ENCODE results near the gene ATP1B3. TPM values are rescaled to one million over a fixed set of nuclear protein-coding genes. Genes with fewer than 3 reads are reported as not detected.

ATP1B3 gene
- polyA plus RNA-seq, 1 donor from 2014 or later: 131 TPM

GRCh38 chr3:141839389-141839788 lies 37.1 kb upstream of the ATP1B3 start:
- H3K9ac ChIP-seq (ENCODE audit: low read length): no peak overlapping the region
- H2AFZ ChIP-seq (ENCODE audit: low read depth, low read length): no peak overlapping the region
- H3K4me3 ChIP-seq (ENCODE audit: low read length): no peak overlapping the region
- no peaks in the 10 kb centered on the region for H3K9me2 ChIP-seq (ENCODE audit: insufficient read depth, low read length)
- no peak overlapping the region for H3K4me2 ChIP-seq (ENCODE audit: low read length)
- H3K9me3 ChIP-seq (ENCODE audit: low read length): no peaks in the 10 kb centered on the region
- no peaks in the 10 kb centered on the region for H4K20me1 ChIP-seq (ENCODE audit: insufficient read depth)
- H3K79me2 ChIP-seq (replicated peaks; ENCODE audit: insufficient read depth, low read length): no peaks in the 10 kb centered on the region
- no peaks in the 10 kb centered on the region for H3K27me3 ChIP-seq (ENCODE audit: insufficient read depth, low read depth, low read length)
- H3K27ac ChIP-seq (ENCODE audit: low read length): no peak overlapping the region
- H3K36me3 ChIP-seq (ENCODE audit: insufficient read depth, low read length): no peaks in the 10 kb centered on the region
- TF ChIP-seq EP300 (conservative IDR thresholded peaks at IDR 0.05; ENCODE audit: poor library complexity, severe bottlenecking): no peak
- no peak for TF ChIP-seq TAF1 (IDR thresholded peaks at IDR 0.05; ENCODE audit: low read depth)
- TF ChIP-seq MXI1 (conservative IDR thresholded peaks at IDR 0.05; ENCODE audit: poor library complexity, severe bottlenecking): no peak
- TF ChIP-seq, protein P1, sequence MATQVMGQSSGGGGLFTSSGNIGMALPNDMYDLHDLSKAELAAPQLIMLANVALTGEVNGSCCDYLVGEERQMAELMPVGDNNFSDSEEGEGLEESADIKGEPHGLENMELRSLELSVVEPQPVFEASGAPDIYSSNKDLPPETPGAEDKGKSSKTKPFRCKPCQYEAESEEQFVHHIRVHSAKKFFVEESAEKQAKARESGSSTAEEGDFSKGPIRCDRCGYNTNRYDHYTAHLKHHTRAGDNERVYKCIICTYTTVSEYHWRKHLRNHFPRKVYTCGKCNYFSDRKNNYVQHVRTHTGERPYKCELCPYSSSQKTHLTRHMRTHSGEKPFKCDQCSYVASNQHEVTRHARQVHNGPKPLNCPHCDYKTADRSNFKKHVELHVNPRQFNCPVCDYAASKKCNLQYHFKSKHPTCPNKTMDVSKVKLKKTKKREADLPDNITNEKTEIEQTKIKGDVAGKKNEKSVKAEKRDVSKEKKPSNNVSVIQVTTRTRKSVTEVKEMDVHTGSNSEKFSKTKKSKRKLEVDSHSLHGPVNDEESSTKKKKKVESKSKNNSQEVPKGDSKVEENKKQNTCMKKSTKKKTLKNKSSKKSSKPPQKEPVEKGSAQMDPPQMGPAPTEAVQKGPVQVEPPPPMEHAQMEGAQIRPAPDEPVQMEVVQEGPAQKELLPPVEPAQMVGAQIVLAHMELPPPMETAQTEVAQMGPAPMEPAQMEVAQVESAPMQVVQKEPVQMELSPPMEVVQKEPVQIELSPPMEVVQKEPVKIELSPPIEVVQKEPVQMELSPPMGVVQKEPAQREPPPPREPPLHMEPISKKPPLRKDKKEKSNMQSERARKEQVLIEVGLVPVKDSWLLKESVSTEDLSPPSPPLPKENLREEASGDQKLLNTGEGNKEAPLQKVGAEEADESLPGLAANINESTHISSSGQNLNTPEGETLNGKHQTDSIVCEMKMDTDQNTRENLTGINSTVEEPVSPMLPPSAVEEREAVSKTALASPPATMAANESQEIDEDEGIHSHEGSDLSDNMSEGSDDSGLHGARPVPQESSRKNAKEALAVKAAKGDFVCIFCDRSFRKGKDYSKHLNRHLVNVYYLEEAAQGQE (IDR thresholded peaks at IDR 0.05; ENCODE audit: borderline replicate concordance): no peak
- no peaks in the 10 kb centered on the region for H3F3A ChIP-seq (ENCODE audit: insufficient read depth, low read length, poor library complexity, severe bottlenecking)

DNA sequence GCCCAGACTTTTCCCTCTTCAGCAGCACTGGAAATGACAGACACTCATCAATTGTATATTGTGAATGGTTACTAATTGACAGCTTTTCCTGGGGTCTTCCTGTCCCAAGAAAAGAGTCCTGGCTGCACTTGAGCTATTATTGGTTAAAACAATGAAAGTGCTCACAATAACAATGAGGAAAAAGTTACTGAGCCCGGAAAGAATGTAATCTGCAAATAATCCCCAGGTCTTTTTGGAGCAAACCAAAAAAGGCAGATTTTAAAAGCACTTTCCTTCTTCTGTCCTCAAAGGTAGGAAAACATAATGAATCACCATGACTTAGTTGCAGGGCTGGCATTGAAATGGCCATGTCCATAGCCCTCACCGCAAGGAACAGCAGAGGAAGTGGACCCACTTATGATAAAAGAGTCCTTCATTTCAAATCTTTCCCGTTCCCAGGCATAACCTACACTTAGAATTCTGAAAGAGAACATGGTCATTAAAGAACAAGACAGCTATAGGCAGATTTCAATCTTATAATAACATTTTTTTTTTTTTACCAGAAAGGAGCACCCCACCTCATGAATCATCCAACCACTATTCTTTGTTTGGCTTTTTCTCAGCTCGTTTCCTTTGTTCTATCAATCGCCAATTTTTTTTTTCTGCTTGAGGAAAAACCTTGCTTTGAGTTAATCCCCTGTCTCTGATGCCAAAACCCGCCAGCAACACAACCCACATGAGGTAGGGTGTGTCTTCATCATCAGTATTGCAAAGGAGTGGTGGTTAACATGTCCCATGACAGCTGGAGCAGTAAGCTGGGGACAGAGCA lies 35.5 kb upstream of the ATP1B3 start:
- H3K27me3 ChIP-seq (ENCODE audit: insufficient read depth, low read depth, low read length): no peaks in the 10 kb centered on the region
- no peaks in the 10 kb centered on the region for H3K36me3 ChIP-seq (ENCODE audit: insufficient read depth, low read length)
- H3K9me3 ChIP-seq (ENCODE audit: low read length): no peaks in the 10 kb centered on the region
- TF ChIP-seq EP300 (conservative IDR thresholded peaks at IDR 0.05; ENCODE audit: poor library complexity, severe bottlenecking) (no peak), TAF1 (IDR thresholded peaks at IDR 0.05; ENCODE audit: low read depth) (no peak), POLR2AphosphoS5 (IDR thresholded peaks at IDR 0.05) (no peak), MXI1 (conservative IDR thresholded peaks at IDR 0.05; ENCODE audit: poor library complexity, severe bottlenecking) (no peak), SMC3 (conservative IDR thresholded peaks at IDR 0.05; ENCODE audit: poor library complexity) (no peak), CTCF (IDR thresholded peaks at IDR 0.05; ENCODE audit: poor library complexity, severe bottlenecking) (no peak), EZH2 (IDR thresholded peaks at IDR 0.05; ENCODE audit: borderline replicate concordance, insufficient read depth, low read length, poor library complexity, severe bottlenecking) (no peak), RAD21 (conservative IDR thresholded peaks at IDR 0.05) (no peak)
- TF ChIP-seq, protein P1 (IDR thresholded peaks at IDR 0.05; ENCODE audit: borderline replicate concordance): no peak
- H3K9ac ChIP-seq (ENCODE audit: low read length): no peak overlapping the region
- H3K79me2 ChIP-seq (replicated peaks; ENCODE audit: insufficient read depth, low read length): no peaks in the 10 kb centered on the region
- H2AFZ ChIP-seq (ENCODE audit: low read depth, low read length): no peak overlapping the region
- H3K27ac ChIP-seq (ENCODE audit: low read length): no peak overlapping the region
- no peaks in the 10 kb centered on the region for H4K20me1 ChIP-seq (ENCODE audit: insufficient read depth)
- no peaks in the 10 kb centered on the region for H3F3A ChIP-seq (ENCODE audit: insufficient read depth, low read length, poor library complexity, severe bottlenecking)
- no peaks in the 10 kb centered on the region for H3K9me2 ChIP-seq (ENCODE audit: insufficient read depth, low read length)
- no peak overlapping the region for H3K4me2 ChIP-seq (ENCODE audit: low read length)
- no peak overlapping the region for H3K4me3 ChIP-seq (ENCODE audit: low read length)

Data from neural cell (in vitro differentiated cells).